Upper lobe of left lung (tissue), 6 donors: Measurements from ENCODE around the gene BCAS4. TPM values are rescaled to one million over a fixed set of nuclear protein-coding genes. Genes with fewer than 3 reads are reported as not detected.

ENCODE experiments used
- ATAC-seq, 2 donors: fragments of 200-7000 bp; cut with Tn5 transposase; one replicate each; pipeline ENCODE4 v1.9.1; 2022; ENCODE audit warnings: mild to moderate bottlenecking in 2 of 2, moderate library complexity in 2 of 2; ENCODE audit not compliant: low FRiP score in 2 of 2
- DNase-seq, 2 donors: peaks; one replicate each; pipeline ENCODE4 v3.0.0-alpha.2; 2019 to 2020
- H3K27ac ChIP-seq, 4 donors: fragments of 200-600 bp; sonication (generic); one replicate each; pipeline ENCODE4 v1.5.1; 2016 to 2019
- H3K27me3 ChIP-seq, 4 donors: fragments of 200-600 bp; sonication (generic); one replicate each; pipeline ENCODE4 v1.5.1; 2017 to 2019
- H3K36me3 ChIP-seq, 4 donors: fragments of 200-600 bp; sonication (generic); one replicate each; pipeline ENCODE4 v1.5.1; 2016 to 2019
- H3K4me1 ChIP-seq, 4 donors: fragments of 200-600 bp; sonication (generic); one replicate each; pipeline ENCODE4 v1.5.1; 2018 to 2019
- H3K4me3 ChIP-seq, 4 donors: fragments of 200-600 bp; sonication (generic); one replicate each; pipeline ENCODE4 v1.5.1; 2017 to 2019; ENCODE audit warnings: mild to moderate bottlenecking in 2 of 4, moderate library complexity in 1 of 4
- H3K9me3 ChIP-seq, 4 donors: fragments of 200-600 bp; sonication (generic); one replicate each; pipeline ENCODE4 v1.5.1; 2018 to 2019
- CTCF ChIP-seq, 6 experiments: fragments of 450-650 bp in 4 of 6; fragments of 200-600 bp in 2 of 6; sonication (generic) in 2 of 6; IDR thresholded peaks; one replicate each; pipeline ENCODE4 v1.5.1; 2016 to 2019; ENCODE audit warnings: antibody characterized with exemption in 6 of 6
- EP300 ChIP-seq, 4 donors: sonication (generic); formaldehyde crosslinking; IDR thresholded peaks; one replicate each; pipeline ENCODE4 v1.5.1; 2017; ENCODE audit warnings: antibody characterized with exemption in 4 of 4, control low read depth in 2 of 4
- POLR2A ChIP-seq, 4 donors: fragments of 450-650 bp; IDR thresholded peaks; one replicate each; pipeline ENCODE4 v1.5.1; 2016 to 2017; ENCODE audit warnings: antibody characterized with exemption in 4 of 4, mild to moderate bottlenecking in 2 of 4
- POLR2AphosphoS5 ChIP-seq, 2 donors: sonication (generic); formaldehyde crosslinking; IDR thresholded peaks; one replicate each; pipeline ENCODE4 v1.5.1; 2017; ENCODE audit warnings: antibody characterized with exemption in 2 of 2
- WGBS, 2 donors: methylation state at CpG; one replicate each; pipeline ENCODE4 v1.1.5; 2017 to 2018; 5-methylcytosine and 5-hydroxymethylcytosine counted together
- total RNA-seq, 6 donors: library from RNA; depleted of rRNA in 4 of 6; stranded (reverse); fragments of >200 nt in 4 of 6; gene quantifications; one replicate each; pipeline versions ENCODE4 v1.1.0 to v1.2.1, GENCODE V29; 2016 to 2021
- donor health status: DM: no; HTN: no; CAD: no; lungs with moderate emphysema.
- donor health status: DM: no; HTN: yes; CAD: no; lungs with severe emphysema.

The BCAS4 gene
- total RNA-seq, 6 donors from 2014 or later: 2.3 to 12.3 (median 5.2) TPM

GRCh38 chr20:50848846-50849673 is 54.2 kb downstream of the BCAS4 start:
- Histone ChIP-seq H3K4me3 (peak overlapping the region in 2 of 4 donors; percentile 11 to 19), H3K9me3 (no peaks in the 10 kb centered on the region), H3K27me3 (no peaks in the 10 kb centered on the region), H3K36me3 (no peaks in the 10 kb centered on the region), H3K27ac (peak overlapping the region in 2 of 4 donors; percentile 19 to 35), H3K4me1 (peaks cover 3 to 14% (median 11%) of the 10 kb centered on the region in 4 donors)
- WGBS, 2 donors: 54 to 77% methylated on average over 6 to 13 of the region's 18 CpGs
- TF ChIP-seq CTCF (IDR thresholded peaks at IDR 0.05) (no peak), POLR2AphosphoS5 (IDR thresholded peaks at IDR 0.05) (no peak), EP300 (IDR thresholded peaks at IDR 0.05) (no peak), POLR2A (IDR thresholded peaks at IDR 0.05) (no peak)
- DNase-seq (peak; percentile 23 to 75), ATAC-seq (peak; percentile 45 to 51)

- WGBS, 2 donors: 48% methylated on average over 9 of the region's 13 CpGs; no CpG with 5 or more reads in 1 of the 2 donors
- no peak for TF ChIP-seq POLR2A (IDR thresholded peaks at IDR 0.05)
- Histone ChIP-seq H3K4me3 (no peak overlapping the region), H3K27me3 (no peaks in the 10 kb centered on the region), H3K36me3 (no peaks in the 10 kb centered on the region), H3K9me3 (no peaks in the 10 kb centered on the region), H3K4me1 (peaks cover 3 to 14% (median 11%) of the 10 kb centered on the region in 4 donors), H3K27ac (no peak overlapping the region)
- ATAC-seq (no peak), DNase-seq (peak in 1 of 2 donors; percentile 43)
Observed at GRCh38 chr20:50850721-50851286, 55.9 kb downstream of the BCAS4 start.

DNA sequence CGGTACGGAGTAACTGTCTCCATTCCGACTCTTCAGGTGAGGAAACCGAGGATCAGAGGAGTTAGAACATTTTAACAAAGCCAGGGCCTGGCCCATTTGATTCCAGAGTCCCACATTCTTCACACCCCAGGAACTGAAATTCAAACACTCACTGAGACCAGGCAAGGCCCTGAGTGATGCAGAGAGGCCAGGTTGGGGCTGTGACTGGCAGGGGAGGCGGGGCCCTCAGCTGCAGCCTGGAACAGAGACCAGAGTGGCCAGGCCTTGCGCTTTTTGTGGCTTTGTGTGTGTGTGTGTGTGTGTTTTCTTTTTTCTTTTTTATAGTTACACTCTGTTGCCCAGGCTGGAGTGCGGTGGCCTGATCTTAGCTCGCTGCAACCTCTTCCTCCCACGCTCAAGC is 57.2 kb downstream of the BCAS4 start:
- 93 to 96% methylated on average over 9 of the region's 9 CpGs for WGBS, 2 donors
- H3K4me1 ChIP-seq: peaks cover 3 to 14% (median 11%) of the 10 kb centered on the region in 4 donors
- DNase-seq (no peak), ATAC-seq (no peak)
- TF ChIP-seq CTCF (IDR thresholded peaks at IDR 0.05): no peak
- TF ChIP-seq EP300 (IDR thresholded peaks at IDR 0.05): no peak
- no peak for TF ChIP-seq POLR2AphosphoS5 (IDR thresholded peaks at IDR 0.05)
- TF ChIP-seq POLR2A (IDR thresholded peaks at IDR 0.05): no peak
- no peaks in the 10 kb centered on the region for H3K27me3 ChIP-seq
- no peak overlapping the region for H3K27ac ChIP-seq
- no peaks in the 10 kb centered on the region for H3K36me3 ChIP-seq
- H3K9me3 ChIP-seq: no peaks in the 10 kb centered on the region
- no peak overlapping the region for H3K4me3 ChIP-seq

DNA sequence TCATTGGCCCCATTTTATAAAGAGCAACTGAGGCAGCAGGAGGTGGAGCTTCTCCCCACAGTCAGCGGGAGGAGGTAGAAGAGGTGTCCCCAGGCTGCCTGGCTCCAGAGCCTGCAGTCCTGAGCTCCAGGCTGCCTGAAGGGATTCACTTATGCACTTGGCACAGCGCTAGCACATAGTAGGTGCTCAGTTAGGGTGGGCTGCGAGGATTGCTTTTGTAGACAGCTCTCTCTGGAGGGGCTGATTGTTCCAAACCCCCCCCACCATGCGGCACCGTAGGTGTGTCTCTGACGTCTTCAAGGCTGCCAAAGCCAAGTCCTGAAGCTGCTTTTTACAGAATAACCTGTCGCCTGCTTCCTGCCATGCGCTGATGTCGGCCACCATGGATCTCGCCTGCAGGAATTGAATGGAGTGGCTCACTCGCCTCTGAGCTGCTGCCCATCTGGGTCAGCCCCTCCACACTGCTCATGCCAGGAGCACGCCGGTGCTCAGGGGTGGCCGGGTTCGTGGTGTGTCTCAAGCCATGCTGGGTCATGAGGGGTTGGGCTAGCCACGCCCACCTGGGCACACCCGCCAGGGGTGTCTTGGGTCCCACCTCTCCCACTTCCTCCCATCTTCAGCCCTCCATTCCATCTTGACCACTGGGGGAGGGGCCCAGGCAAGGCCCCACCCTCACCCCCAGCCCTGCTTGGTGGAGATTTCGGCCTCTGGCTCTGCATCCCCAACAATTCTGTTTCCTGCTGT is 59.8 kb downstream of the BCAS4 start:
- H3K36me3 ChIP-seq: no peaks in the 10 kb centered on the region
- no peak overlapping the region for H3K4me3 ChIP-seq
- 86 to 89% methylated on average over 12 to 17 of the region's 18 CpGs for WGBS, 2 donors
- TF ChIP-seq POLR2AphosphoS5 (IDR thresholded peaks at IDR 0.05) (no peak), CTCF (IDR thresholded peaks at IDR 0.05) (no peak), EP300 (IDR thresholded peaks at IDR 0.05) (no peak), POLR2A (IDR thresholded peaks at IDR 0.05) (no peak)
- H3K27ac ChIP-seq: no peak overlapping the region
- H3K9me3 ChIP-seq: no peaks in the 10 kb centered on the region
- H3K4me1 ChIP-seq: no peaks in the 10 kb centered on the region
- no peaks in the 10 kb centered on the region for H3K27me3 ChIP-seq
- ATAC-seq (no peak), DNase-seq (peak in 1 of 2 donors; percentile 52)
